Progenitor cell of endocrine pancreas (in vitro differentiated cells): ENCODE measurements around the gene CHD9NB. TPM values are rescaled to one million over a fixed set of nuclear protein-coding genes. Genes with fewer than 3 reads are reported as not detected.
"Not testable (repeated sequence)": the region's sequence is repeated elsewhere in the genome, so short reads cannot be mapped to it uniquely, and the experiment has no call there.

Experiments
- DNase-seq: peaks from one replicate; pipeline ENCODE4 v3.0.0; 2021; ENCODE audit warnings: low spot score; ENCODE audit not compliant: unreplicated experiment
- H3K27ac Mint-ChIP-seq: 2 replicates; pipeline ENCODE4 v1.8.0; 2021; ENCODE audit warnings: mild to moderate bottlenecking, moderate library complexity, mixed read lengths
- H3K27me3 Mint-ChIP-seq: 2 replicates; pipeline ENCODE4 v1.8.0; 2021; ENCODE audit warnings: mixed read lengths
- H3K36me3 Mint-ChIP-seq: 2 replicates; pipeline ENCODE4 v1.8.0; 2022; ENCODE audit warnings: mixed read lengths; ENCODE audit not compliant: insufficient read depth
- H3K4me1 Mint-ChIP-seq: 2 replicates; pipeline ENCODE4 v1.8.0; 2021; ENCODE audit warnings: low read depth, mixed read lengths
- H3K4me3 Mint-ChIP-seq: 2 replicates; pipeline ENCODE4 v1.8.0; 2021; ENCODE audit warnings: low read depth, mild to moderate bottlenecking, moderate library complexity, mixed read lengths
- H3K9me3 Mint-ChIP-seq: 2 replicates; pipeline ENCODE4 v1.8.0; 2021; ENCODE audit warnings: low read depth, mixed read lengths
- total RNA-seq: library from RNA; stranded (reverse); gene quantifications from 2 replicates; pipeline ENCODE4 v1.2.1, GENCODE V29; 2021
- TF ChIP-seq, protein P1 (sequence below): fragments of 200-600 bp; sonication (generic); IDR thresholded peaks from one replicate; pipeline ENCODE4 v1.5.0; 2021; ENCODE audit warnings: antibody characterized with exemption, mild to moderate bottlenecking; ENCODE audit not compliant: unreplicated experiment

The CHD9NB gene
- total RNA-seq, 1 donor from 2014 or later: 1.1 TPM

DNA sequence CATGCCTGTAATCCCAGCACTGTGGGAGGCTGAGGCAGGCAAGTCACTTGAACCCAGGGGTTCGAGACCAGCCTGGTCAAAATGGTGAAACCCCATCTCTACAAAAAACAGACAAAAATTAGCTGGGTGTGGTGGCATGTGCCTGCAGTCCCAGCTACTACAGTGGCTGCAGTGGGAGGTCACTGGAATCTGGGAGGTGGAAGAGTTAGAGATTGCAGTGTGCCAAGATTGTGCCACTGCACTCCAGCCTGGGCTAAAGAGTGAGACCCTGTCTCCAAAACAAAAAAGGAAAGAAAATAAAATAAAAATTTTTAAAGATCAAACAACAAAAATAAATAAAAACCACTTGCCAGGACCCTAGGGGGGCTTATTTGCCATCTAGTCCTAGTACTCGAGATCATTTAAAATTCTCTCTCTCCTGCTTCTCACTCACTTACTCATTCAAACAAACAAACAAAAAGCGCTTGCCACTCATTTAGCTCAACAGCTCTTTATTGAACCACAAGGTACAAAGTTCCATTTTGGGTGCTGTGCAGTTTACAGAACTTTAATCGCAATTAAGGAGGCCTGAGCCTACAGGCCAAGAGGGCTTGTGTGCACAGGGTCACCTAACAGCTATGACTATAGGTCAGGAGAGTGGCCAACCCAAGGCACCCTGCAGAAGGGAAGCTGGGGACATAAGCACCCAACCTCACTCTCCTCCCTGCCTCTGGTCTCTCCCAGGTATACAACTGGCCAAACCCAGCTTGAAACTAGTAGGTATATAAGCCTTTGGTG, 4.4 kb downstream of the CHD9NB start:
- no peak for DNase-seq

DNA sequence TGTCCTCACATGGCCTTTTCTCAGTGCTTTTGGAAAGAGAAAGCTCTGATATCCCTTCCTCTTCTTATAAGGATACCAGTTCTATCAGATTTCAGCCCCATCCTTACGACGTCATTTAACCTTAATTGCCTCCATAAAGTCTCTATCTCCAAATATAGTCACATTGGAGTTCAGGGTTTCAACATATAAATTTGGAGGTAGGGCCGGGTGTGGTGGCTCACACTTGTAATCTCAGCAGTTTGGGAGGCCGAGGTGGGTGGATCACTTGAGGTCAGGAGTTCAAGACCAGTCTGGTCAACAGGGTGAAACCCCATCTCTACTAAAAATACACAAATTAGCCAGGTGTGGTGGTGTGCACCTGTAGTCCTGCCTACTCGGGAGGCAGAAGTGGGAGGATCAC, 5.2 kb downstream of the CHD9NB start:
- peaks cover 13% of the 10 kb centered on the region for H3K27me3 Mint-ChIP-seq
- not testable (repeated sequence) for H3K27ac Mint-ChIP-seq, H3K4me3 Mint-ChIP-seq, H3K9me3 Mint-ChIP-seq, DNase-seq, H3K36me3 Mint-ChIP-seq
- peaks cover 33% of the 10 kb centered on the region for H3K4me1 Mint-ChIP-seq

More for the DNA sequence above, 4.4 kb downstream of the CHD9NB start:
- no peaks in the 10 kb centered on the region for H3K36me3 Mint-ChIP-seq
- H3K4me3 Mint-ChIP-seq: no peak overlapping the region
- H3K27me3 Mint-ChIP-seq: peaks cover 5% of the 10 kb centered on the region
- TF ChIP-seq, protein P1, sequence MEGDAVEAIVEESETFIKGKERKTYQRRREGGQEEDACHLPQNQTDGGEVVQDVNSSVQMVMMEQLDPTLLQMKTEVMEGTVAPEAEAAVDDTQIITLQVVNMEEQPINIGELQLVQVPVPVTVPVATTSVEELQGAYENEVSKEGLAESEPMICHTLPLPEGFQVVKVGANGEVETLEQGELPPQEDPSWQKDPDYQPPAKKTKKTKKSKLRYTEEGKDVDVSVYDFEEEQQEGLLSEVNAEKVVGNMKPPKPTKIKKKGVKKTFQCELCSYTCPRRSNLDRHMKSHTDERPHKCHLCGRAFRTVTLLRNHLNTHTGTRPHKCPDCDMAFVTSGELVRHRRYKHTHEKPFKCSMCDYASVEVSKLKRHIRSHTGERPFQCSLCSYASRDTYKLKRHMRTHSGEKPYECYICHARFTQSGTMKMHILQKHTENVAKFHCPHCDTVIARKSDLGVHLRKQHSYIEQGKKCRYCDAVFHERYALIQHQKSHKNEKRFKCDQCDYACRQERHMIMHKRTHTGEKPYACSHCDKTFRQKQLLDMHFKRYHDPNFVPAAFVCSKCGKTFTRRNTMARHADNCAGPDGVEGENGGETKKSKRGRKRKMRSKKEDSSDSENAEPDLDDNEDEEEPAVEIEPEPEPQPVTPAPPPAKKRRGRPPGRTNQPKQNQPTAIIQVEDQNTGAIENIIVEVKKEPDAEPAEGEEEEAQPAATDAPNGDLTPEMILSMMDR: no peak
- peak overlapping the region; percentile 11 for H3K27ac Mint-ChIP-seq
- H3K9me3 Mint-ChIP-seq: peaks cover 5% of the 10 kb centered on the region
- H3K4me1 Mint-ChIP-seq: peaks cover 28% of the 10 kb centered on the region

DNA sequence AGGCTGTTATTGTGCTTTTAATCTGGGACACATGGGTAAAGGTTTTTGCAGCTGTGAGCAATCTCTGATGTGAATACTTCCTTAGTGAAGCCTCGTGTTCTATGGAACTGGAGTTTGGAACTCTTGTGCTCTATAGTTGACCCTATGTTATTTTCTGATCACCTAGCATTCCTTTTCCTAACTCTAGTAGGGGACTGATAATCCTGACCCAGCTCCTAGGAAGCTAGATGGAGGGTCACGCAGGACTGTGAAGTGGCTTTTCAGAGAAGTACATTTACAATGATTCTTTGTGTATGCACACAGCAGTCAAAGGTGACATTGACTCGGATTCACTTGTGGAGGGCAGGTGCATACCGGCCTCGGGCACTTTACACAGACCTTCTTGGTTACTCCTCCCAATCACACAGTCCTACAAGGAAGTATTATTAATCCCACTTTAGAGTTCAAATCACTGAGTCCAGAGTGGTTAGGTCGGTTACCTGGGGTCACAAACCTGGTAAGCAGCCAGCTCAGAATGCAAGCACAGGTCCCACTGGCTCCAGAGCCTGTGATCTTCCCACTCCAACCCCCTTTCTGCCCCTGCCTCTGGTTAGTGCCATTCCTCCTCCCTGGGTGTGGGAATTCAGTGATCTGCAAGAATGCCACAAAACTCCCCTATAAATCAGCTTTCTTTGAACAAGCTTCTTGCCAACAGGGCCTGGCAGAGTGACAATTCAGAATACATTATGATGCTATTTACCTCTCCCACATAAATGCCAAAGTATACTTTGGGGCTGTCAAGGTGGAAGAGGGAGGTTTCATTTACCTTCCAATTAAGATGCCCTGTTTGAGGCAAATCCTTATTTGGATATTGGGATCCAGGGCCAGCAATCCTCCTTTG, 7.1 kb downstream of the CHD9NB start:
- peaks cover 15% of the 10 kb centered on the region for H3K27me3 Mint-ChIP-seq
- peaks cover 5% of the 10 kb centered on the region for H3K9me3 Mint-ChIP-seq
- DNase-seq: no peak
- no peak overlapping the region for H3K4me3 Mint-ChIP-seq
- H3K36me3 Mint-ChIP-seq: no peaks in the 10 kb centered on the region
- peaks cover 42% of the 10 kb centered on the region for H3K4me1 Mint-ChIP-seq
- TF ChIP-seq, protein P1: no peak
- no peak overlapping the region for H3K27ac Mint-ChIP-seq

DNA sequence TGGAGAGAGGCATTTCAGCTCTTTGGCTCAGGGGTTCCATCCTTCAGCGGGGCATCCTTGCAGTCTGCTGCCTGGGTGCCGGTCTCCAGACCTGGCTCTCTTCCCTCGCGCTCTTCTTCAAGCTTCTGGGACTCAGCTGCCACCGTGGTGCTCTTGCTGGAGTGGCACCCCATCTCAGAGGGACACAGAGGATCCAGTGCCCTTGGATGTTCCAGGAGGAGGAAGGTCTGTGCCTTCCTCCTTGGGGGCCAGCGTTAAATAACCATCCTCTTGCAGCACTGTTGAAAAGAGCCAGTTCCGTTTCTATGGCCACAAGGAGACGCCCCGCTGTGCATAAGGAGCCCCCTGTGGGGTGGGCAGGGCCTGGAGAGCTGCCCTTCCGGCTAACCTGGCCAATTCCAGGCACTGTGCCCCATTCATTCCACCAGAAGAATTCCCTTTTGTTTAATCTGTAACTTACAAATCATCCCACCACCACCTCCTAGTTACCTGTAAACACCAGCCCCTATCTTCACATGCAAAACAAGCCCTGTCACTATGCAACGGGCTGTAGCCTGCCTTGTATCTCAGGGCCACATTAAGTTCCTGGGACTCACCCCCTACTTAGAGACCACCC, 8.6 kb downstream of the CHD9NB start:
- DNase-seq: no peak
- Mint-ChIP-seq H3K4me1 (peaks cover 42% of the 10 kb centered on the region), H3K9me3 (peaks cover 5% of the 10 kb centered on the region), H3K27ac (peak overlapping the region; percentile 31), H3K36me3 (no peaks in the 10 kb centered on the region), H3K27me3 (peaks cover 16% of the 10 kb centered on the region), H3K4me3 (peak overlapping the region; percentile 59)
- TF ChIP-seq, protein P1: peak; percentile 9

DNA sequence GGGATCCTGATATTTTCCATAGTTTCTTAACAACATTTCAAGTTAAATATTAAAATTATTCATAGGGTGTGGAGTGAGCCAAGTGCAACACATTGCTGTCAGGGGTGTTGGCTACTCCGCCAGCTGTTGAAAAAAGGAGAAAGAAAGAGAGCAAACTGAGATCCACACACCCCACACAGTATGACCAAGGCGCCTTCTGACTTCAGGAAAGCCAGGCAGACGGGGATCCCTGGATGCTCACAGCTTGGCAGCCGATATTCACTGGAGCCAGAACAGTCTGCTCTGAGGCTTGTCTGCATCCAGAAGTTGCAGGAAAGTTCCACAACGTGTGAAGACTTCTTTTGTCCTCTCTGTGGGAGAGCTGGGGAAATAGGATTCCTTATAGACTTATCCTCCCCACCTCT, 9.3 kb downstream of the CHD9NB start:
- H3K4me3 Mint-ChIP-seq: no peak overlapping the region
- peaks cover 16% of the 10 kb centered on the region for H3K27me3 Mint-ChIP-seq
- H3K9me3 Mint-ChIP-seq: peaks cover 5% of the 10 kb centered on the region
- H3K27ac Mint-ChIP-seq: no peak overlapping the region
- peaks cover 39% of the 10 kb centered on the region for H3K4me1 Mint-ChIP-seq
- TF ChIP-seq, protein P1: no peak
- no peaks in the 10 kb centered on the region for H3K36me3 Mint-ChIP-seq
- no peak for DNase-seq
